Tongue (tissue), 2 donors: ENCODE results near the gene MAP2. TPM values are rescaled to one million over a fixed set of nuclear protein-coding genes. Genes with fewer than 3 reads are reported as not detected.

Source experiments
- DNase-seq: peaks from one replicate; pipeline ENCODE4 v3.0.0-alpha.2; 2015
- total RNA-seq: library from RNA; depleted of rRNA; stranded (reverse); fragments of >200 nt; gene quantifications from one replicate; pipeline ENCODE4 v1.2.3, GENCODE V29; 2014

The MAP2 gene
- total RNA-seq, 1 donor from 2014 or later = 11.5 TPM

DNA sequence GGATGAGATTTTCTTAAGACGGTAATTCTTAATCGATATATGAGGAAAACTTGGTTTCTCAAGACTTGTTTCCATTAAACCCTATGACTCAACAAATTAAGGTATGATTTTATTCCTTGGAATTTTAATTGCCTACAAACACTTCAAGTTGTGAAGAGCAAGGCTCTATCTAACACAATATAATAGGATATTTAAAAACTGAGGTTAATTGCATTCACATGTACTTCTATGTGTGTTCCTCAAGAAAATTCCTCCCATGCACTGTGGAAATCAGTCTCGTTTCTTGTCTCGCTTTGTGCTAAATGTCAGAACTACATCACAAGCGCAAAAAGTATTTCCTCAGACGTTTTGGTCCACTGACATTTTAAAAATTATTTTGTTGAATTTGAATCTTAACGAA is 238.2 kb downstream of the MAP2 start:
- DNase-seq = no peak

- peak; percentile 13 for DNase-seq
Observed at GRCh38 chr2:209663139-209663538, 239.3 kb downstream of the MAP2 start.

DNA sequence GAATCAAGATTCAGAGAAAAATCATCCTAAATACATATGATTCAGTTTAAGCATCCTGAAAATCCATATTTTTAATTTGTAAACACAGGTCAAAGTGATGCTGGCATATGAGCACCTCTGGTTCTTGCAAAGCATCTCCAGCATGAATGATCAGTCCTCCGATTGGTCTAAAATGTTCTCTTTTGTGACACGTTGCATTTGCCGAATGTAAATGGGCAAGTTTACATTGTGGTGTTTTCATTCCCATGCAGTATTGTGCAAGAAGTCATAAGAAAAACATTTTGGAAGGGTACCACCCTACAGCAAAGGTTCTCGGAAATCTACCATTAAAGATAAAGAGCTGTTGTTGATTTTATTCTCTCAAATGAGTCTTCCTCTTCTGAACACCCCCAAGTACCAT is 239.8 kb downstream of the MAP2 start:
- DNase-seq = no peak

GRCh38 chr2:209666296-209666695 is 242.4 kb downstream of the MAP2 start:
- no peak for DNase-seq

DNA sequence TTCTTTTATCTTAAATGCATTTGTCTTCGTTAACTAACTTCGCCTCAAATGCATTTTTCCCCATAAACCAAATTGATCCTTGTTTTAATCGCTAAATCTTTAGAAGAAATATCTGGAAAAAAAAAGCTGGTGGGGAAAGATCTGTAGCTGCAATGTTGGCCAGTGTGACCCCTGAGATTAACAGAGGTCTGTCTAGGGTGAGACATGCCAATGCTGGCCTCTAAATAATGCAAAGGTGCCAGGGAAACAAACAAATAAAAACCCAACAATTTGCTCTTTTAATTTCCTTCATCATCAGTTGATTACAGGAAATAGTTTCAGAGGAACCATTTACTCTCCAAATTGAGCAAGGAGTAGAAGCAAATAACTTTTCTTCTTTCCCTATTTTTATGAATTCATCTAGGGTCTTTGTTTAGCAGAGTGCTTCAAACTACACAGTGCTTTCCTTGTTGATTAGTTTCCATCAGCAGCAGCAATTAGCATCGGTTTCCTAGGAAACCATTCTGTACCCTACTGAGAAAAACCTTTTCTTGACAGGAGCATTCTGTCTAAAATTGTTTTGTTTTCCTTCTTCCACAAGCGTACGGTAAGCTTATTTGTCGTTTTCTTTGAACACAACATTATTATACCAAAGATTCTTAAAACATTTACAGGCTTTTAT is 247.3 kb downstream of the MAP2 start:
- no peak for DNase-seq

DNA sequence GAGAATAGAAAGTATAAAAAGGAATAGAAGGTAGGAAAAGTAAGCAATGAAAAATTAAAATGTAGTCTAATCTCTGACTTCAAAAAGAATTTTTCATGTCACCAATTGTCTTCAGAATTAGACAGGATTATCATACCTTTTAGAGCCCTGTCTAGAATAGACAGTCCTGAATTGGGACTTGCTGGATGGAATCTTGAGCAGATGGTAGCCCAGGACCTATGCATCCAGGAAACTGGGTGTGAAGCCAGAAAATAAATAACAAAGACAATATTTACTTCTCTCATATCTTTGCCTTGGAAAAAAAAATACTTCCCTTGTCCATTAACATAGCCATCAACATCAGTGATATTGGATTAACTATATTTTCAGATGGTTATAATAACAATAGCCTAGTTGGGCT is 250.0 kb downstream of the MAP2 start:
- DNase-seq = no peak

- no peak for DNase-seq
Observed at GRCh38 chr2:209680596-209680995, 256.7 kb downstream of the MAP2 start.

DNA sequence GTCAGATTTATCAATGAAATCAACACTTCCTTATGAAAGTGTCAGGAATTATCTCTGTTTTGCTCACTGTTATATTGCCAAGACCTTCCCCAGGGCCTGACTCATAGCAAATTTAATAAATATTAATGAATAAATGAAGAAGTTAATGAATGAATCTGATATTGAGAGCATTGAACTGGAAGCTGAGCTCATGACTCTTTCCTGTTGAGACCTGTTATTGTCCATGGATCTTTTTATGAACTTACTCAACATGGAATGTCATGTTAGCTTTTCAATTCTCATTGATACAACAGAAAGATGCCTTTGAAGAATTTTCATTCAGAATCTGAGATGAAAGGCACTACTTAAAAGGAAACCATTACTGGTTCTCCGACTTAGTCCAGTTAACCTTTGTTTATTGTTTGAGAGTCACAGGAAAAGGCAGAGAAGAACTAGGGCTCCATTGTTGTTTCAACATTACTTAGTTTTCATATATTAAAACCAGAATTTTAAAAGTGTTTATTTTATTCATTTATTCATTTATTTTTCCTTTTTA is 257.4 kb downstream of the MAP2 start:
- DNase-seq = no peak

DNA sequence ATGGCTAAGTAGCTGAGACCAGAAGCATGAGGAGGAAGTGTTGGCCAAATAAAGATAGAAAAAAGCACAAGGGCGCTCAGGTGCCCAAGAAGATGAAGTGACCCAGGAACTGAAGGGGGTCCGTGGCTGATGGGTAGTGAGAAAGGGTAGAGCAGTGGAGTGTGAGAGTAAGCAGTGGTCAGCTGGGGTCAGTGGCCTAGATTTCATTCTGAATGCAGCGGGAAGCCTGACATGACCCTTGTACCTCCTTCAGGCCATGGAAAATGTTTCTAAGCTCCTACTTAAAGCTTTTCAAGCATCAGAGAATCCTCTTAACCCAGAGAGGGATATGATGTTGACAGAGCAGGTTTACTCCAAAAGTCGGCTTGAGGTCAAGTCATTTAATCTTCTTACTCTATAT is 258.8 kb downstream of the MAP2 start:
- DNase-seq = no peak

GRCh38 chr2:209685340-209685739 is 261.5 kb downstream of the MAP2 start:
- no peak for DNase-seq

DNA sequence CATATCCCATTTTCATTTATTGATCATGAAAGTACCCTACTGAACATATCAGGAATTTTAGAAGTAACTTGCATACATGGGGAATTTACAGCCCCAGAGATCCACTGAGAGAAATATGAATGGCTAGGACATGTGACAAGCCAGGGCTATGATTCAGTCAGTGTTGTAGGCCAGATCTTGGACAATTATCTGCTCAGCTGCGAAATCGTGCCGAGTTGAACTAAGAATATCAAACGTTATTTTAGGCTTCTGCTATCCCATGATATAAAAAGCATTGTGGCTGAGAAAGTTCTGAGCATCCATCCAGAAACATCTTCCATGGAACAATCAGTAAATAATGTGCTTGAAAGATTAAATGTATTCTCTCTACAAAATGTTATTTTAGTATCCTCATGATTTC is 262.1 kb downstream of the MAP2 start:
- DNase-seq = no peak

- DNase-seq = no peak
Observed at GRCh38 chr2:209686448-209686847, 262.6 kb downstream of the MAP2 start.

GRCh38 chr2:209687323-209687969 is 263.6 kb downstream of the MAP2 start:
- no peak for DNase-seq

GRCh38 chr2:209688385-209688784 is 264.5 kb downstream of the MAP2 start:
- DNase-seq = no peak

- DNase-seq = no peak
Observed at GRCh38 chr2:209690029-209690754, 266.3 kb downstream of the MAP2 start.

DNA sequence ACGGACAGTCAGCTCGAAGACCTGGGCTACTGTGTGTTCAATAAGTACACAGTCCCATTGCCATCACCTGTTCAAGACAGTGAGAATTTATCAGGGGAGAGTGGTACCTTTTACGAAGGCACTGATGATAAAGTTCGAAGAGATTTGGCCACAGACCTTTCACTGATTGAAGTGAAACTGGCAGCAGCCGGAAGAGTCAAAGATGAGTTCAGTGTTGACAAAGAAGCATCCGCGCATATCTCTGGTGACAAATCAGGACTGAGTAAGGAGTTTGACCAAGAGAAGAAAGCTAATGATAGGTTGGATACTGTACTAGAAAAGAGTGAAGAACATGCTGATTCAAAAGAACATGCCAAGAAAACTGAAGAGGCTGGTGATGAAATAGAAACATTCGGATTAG is 270.9 kb downstream of the MAP2 start:
- no peak for DNase-seq

- peak; percentile 6 for DNase-seq
Observed at GRCh38 chr2:209696836-209697711, 273.2 kb downstream of the MAP2 start.

DNA sequence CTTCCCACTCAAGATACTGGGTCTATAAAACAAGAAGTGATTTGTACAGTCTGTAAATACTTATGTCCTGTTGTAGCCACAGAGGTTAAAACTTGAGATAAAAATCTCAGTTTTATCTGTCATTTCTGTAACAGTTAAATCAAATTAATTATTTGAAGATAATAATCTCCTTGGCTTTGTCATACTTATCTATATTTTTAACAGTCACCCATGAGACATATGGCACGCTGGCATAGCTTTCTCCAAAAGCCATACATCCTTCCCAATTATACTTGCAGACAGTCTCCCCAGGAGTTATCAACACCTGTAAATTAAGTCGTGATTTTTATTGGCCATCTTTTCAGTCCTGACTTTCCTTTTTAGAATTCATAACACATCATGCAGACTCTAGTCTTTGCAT is 278.9 kb downstream of the MAP2 start:
- no peak for DNase-seq

DNA sequence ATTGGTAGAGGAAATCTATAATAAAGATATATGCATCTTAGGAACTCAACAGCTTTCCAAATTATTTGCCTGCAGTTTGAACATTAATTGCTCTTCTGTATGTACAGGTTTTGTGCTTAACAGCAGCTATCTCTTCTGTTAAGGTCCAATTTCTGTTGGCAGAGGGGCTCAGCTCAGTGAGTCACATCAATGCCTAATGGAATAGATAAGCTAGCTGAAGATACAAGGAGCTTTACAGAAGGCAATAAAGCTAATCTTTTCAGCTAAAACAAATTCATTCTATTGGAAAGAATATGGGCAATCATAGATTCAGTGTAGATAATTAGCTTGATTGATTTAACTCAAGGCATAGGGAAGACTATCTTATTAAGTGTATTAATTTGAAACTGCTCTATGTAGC is 289.4 kb downstream of the MAP2 start:
- no peak for DNase-seq

DNA sequence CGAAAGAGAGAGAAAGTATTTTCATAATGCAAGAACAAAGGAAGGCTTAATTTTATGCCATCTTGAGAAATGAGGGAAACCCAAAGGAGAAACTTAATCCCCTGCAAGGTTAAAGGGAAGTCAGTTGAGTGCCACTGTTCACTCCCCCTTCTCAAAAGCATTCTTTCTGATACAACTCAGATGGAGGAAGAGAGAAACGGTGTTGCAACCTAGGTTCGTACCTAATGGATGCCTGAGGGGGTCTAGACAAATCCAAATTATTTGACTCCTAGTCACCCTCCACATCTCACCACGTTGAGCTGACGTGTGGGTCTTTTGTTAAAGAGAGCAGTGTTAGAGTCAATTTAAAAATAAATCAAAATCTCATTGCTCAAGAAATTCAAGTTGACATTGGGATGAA is 295.2 kb downstream of the MAP2 start:
- no peak for DNase-seq

GRCh38 chr2:209721497-209721896 is 297.6 kb downstream of the MAP2 start:
- DNase-seq = no peak

GRCh38 chr2:209726311-209726710 is 302.5 kb downstream of the MAP2 start:
- DNase-seq = no peak
